Regular cardiac myocyte (primary cell): ENCODE data around the gene MZB1. TPM values are rescaled to one million over a fixed set of nuclear protein-coding genes. Genes with fewer than 3 reads are reported as not detected.

Experiments used
- total RNA-seq: library from RNA; depleted of rRNA; stranded (reverse); fragments of >200 nt; gene quantifications from 2 replicates; pipeline ENCODE4 v1.2.3, GENCODE V29; 2014

Gene MZB1, protein sequence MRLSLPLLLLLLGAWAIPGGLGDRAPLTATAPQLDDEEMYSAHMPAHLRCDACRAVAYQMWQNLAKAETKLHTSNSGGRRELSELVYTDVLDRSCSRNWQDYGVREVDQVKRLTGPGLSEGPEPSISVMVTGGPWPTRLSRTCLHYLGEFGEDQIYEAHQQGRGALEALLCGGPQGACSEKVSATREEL
- total RNA-seq, result not detected in 2 replicates

DNA sequence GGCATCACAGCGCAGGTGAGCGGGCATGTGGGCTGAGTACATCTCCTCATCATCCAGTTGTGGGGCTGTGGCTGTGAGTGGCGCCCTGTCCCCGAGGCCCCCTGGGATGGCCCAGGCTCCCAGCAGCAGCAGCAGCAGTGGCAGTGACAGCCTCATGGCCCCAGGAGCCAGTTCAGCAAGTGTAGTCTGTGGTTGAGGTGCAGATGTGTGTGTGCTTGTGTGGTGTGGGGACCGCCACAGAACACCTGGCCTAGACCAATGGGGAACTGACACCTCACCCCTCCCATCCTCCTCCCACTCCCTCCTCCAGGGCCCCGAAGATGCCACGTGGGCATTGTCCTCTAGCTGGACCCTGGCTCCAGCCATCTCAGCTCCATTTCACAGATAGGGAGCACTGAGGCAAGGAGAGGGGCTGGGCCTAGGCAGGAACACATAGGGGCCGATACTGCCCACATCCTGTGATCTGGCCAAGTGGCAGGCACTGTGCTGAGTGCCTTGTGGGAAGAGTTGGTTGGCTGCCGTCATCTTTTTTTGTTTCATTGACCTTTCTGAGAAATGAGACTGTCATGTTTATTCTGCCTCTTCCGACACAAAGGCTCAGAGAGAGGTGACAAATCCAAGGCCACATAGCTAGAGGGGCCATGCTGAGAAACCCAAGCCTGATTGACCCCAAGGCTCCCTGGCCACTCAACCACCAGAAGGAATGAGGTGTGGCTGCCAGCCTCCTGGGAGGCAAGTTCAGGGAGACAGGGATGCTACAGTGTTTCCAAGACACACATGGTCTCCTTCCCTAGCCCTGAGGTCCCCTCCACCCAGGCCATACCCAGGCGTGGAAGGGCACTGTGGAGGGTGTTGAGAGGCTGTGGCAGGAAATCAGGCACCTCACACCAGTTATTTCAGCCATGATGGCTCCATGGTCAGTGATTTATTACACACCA, at the start of gene MZB1:
Gene MZB1 (minus strand): TSS at position 213 of the 938 bp plus-strand sequence. CDS start 57 bp downstream, at position 156.

DNA sequence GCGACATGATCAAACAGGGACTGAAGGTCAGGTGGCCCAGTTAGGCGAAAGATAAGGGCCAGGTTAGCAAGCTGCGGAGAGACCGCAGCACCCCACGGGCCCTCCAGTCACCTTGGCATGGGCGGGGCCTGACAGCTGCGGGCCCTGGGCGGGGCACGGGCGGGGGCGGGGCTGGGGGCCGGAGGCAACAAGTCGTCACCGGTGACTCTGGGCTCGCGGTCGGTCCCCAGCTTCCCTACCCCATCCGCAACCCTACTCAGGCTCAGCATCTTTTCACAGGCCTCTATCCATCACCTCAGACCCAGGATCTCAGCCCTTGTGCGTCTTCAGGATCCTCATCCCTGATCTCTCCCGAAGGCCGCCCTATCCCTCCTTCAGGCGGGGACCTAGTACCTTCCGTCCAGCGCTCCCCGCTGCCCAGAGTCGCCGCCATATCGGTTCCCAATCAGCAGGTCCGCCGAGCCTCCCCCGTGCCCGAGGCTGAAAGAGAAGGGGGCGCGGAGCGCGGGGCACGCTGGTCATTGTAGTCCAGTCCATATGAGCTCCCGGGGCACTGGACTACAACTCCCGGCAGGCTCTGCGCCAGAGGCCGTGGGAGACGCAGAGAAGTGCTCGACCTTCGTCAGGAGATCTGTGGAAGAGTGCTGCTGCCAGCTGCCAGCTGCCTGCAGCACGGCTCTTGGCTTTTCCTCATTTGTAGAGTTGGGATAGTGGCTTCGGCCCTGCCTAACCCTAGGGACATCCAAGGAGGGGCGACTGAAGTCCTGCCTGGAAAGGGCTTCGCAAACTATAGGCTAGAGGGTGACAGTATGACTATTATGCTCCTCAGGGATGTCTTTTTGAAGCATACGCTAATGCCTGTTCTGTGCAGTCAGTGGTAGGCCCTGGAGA, 49.5 kb upstream of the MZB1 start, which contains the start of gene DNAJC18:
Gene DNAJC18 (minus strand): TSS at position 513 of the 891 bp plus-strand sequence. CDS start 80 bp downstream, at position 433.

DNA sequence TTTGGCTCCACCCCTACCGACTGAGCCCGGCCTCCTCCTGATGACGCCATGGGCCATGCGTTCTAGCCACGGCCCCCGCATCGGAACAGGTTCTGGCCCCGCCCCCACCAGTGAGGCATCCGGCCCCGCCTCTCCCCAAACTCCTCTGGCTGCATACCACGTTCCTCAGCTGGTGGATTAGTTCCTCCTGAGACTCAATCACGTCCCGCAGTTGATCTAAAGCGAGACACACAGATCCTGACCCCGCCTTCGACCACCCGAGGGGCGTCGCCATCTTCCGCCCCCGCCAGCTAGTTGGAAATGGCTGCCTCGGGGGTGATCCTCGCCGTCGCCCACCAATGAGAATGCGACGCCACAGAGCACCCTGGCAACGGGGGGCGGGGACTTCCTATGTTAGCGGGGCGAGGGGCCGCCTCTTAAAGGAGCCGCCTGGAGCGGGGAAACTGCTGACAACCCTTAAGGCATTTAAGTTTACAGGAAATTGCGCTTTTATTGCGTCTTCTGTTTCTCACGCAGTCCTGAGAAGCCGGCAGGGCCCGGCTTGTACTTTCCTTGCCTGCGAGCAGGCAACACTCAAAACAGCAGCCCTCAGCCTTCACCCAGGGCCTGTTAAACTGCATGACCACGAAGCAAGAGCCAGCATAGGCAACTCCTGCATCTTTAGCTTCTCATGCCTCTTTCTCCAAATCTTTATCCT, 14.2 kb upstream of the MZB1 start, which contains the start of gene SPATA24:
Gene SPATA24 (minus strand): TSS at position 303 of the 697 bp plus-strand sequence. CDS start 29 bp downstream, at position 274.

DNA sequence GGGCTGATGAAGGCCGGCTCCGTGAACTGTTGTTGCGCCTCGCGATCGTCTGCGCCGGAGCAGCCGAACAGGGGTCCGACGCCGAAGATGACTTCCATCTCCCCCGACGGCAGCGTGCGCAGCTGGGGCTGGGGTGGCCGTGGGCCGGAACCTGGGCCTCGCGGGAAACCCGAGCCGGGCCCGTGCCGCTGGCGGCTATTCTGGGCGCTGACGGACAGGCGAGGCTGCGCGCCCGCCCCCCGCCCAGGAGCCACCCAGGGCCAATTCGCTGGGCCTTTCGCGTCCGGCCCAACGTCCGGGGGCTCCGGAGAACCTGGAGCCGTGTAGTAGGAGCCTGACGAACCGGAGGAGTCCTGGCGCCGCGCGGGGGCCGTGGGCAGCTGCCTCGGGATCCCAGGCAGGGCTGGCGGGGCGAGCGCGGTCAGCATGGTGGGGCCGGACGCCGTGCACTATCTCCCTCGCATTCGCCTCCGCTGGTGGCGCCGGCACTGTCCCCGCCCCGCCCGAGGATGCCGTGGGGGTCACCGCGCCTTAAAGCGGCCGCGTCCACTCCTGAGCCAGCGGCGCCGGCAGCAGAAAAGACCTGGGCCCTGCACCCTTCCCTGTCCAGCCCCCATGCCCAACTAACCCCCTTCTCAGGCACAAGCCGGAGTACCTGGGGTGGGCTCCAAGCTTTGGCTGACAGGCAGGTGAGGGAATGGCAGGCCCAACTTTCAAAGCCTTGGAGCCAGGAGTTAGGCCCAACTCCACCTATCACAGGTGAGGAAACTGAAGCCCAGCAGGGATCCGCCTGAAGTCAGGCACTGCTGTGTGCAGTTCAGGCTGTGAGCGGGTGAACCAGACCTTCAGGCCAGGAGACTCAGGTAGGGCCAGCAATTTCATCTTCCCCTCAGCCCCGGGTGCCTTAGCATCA, 5.2 kb upstream of the MZB1 start, which contains the start of gene PROB1:
Gene PROB1 (minus strand): TSS at position 451 of the 913 bp plus-strand sequence. CDS start 23 bp downstream, at position 428.

DNA sequence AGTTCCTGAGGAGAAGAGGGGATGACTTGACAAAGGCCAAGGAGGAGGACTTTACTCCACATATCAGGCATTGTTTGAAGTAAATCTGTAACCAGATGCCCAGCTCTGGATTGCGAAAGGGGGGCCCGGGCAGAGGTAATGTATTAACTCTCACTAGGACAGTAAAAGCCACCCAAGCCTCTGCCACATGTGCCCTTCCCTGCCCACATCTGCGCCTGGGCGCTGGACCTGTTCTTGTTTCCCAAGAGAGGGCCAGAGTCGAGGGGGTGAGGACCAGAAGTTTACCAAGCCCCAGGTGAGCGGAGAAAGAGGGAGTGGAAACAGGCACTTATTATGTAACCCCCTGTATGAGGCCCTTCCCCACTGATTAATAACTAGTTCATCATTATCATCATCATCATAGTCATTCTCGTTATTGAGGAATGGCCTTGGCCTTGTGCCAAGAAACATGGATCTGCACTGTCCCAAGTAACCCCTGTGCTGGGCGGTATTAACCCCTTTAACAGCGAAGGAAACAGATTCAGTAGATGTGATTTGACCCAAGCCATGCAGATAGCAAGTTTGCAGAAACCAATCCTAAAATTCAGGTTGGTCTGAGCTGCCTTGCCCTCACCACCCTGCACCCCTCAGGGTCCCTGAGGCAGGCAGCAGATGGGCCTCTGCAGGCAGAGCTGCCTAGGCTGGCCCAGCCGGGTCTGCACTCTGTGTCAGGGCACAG, 6.3 kb downstream of the MZB1 start, which contains the start of gene SLC23A1:
Gene SLC23A1 (minus strand): TSS at position 23 of the 718 bp plus-strand sequence. CDS start 44 bp downstream, outside the sequence.

DNA sequence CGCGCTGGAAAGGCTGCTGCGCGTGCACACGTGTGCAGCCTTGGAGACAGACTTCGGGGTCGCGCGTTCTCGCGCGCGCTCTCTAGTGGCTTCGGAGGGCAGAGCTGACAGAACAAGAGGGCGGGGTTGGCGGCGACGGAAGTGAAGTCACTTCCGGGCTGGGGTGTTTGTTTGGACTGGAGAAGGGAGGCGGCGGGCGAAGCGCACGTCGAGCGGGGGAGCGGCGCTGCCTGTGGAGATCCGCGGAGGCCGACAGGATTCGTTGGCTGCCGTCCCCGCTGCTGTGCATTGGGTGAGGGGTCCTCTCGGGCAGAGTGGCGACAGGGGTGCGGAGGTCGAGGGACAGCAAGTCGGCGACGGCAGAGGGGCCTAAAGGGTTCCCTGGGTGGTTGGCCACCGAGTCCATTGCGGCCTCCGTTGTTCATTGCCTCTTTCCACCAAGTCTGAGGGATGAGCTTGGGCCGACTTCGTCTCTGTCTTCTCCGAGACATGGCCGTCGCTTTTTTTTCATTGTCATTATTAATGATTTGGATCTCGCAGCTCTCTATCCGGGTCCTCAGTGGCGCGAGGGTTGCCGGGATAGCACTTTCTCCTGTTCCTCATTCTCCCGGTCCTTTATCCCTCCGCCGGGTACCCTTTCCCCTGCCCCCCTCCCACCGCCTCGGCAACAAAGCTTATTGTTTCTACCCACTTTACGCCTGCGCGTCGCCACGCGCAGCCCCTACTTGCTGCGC, 47.9 kb downstream of the MZB1 start, which contains the start of gene PAIP2:
Gene PAIP2 (plus strand): TSS at position 166 of the 734 bp plus-strand sequence. CDS start 21,931 bp downstream, outside the sequence.

Other genes starting within 250 kb of the MZB1 start
- gene SIL1, start 191.5 kb downstream of the MZB1 start, total RNA-seq, result 70.2 and 106 TPM in 2 replicates
- 226 and 241 TPM in 2 replicates for gene MATR3, start 96.2 kb downstream of the MZB1 start, total RNA-seq
- 81.5 and 118 TPM in 2 replicates for gene PAIP2, start 48.1 kb downstream of the MZB1 start, total RNA-seq
- not detected in 2 replicates for gene SLC23A1, start 6.6 kb downstream of the MZB1 start, total RNA-seq
- gene PROB1, start 5.2 kb upstream of the MZB1 start, total RNA-seq, result 1.1 and 1.2 TPM in 2 replicates
- 4.5 and 5.2 TPM in 2 replicates for gene SPATA24, start 14.2 kb upstream of the MZB1 start, total RNA-seq
- 5.4 and 7.3 TPM in 2 replicates for gene DNAJC18, start 49.6 kb upstream of the MZB1 start, total RNA-seq
- gene ECSCR, start 72.8 kb upstream of the MZB1 start, total RNA-seq, result 3.4 and 9.2 TPM in 2 replicates
- under 0.01 TPM in 1 of 2 replicates, not detected in the other for gene SMIM33, start 81.1 kb upstream of the MZB1 start, total RNA-seq
- gene STING1, start 92.8 kb upstream of the MZB1 start, total RNA-seq, result 16.9 and 27.8 TPM in 2 replicates
- 53.9 and 54.7 TPM in 2 replicates for gene UBE2D2, start 171.4 kb upstream of the MZB1 start, total RNA-seq